Small intestine (tissue), 16 donors: Measurements from ENCODE around the gene SLC4A2. TPM values are rescaled to one million over a fixed set of nuclear protein-coding genes. Genes with fewer than 3 reads are reported as not detected.
"Not testable (repeated sequence)": the region's sequence is repeated elsewhere in the genome, so short reads cannot be mapped to it uniquely, and the experiment has no call there.

Source experiments
- DNase-seq, 2 donors: peaks; one replicate each; pipeline versions ENCODE4 v3.0.0 to v3.0.0-alpha.2; 2013
- FAIRE-seq: peaks from 2 replicates; lab custom pipeline; 2012; peaks lifted over from hg19 to GRCh38; lab: Jason Lieb, UNC
- H3K27ac ChIP-seq, 3 donors: one replicate each; pipeline ENCODE4 v1.5.1; 2013; ENCODE audit warnings: low read length in 2 of 3, mild to moderate bottlenecking in 2 of 3, control low read depth in 1 of 3, inconsistent platforms in 1 of 3, low read depth in 1 of 3, moderate library complexity in 1 of 3
- H3K27me3 ChIP-seq, 3 donors: one replicate each; pipeline ENCODE4 v1.6.1; 2013; ENCODE audit warnings: low read length in 3 of 3, inconsistent platforms in 1 of 3; ENCODE audit not compliant: control insufficient read depth in 3 of 3, insufficient read depth in 3 of 3
- H3K36me3 ChIP-seq, 3 donors: one replicate each; pipeline ENCODE4 v1.6.1; 2013; ENCODE audit warnings: low read length in 3 of 3, inconsistent platforms in 1 of 3, low read depth in 1 of 3, mild to moderate bottlenecking in 1 of 3, moderate library complexity in 1 of 3; ENCODE audit not compliant: control insufficient read depth in 3 of 3, insufficient read depth in 2 of 3
- H3K4me1 ChIP-seq, 3 donors: one replicate each; pipeline ENCODE4 v1.6.1; 2013; ENCODE audit warnings: low read length in 2 of 3, inconsistent platforms in 1 of 3, low read depth in 1 of 3, mild to moderate bottlenecking in 1 of 3, moderate library complexity in 1 of 3; ENCODE audit not compliant: control insufficient read depth in 3 of 3, insufficient read depth in 2 of 3
- H3K4me3 ChIP-seq, 3 donors: one replicate each; pipeline ENCODE4 v1.5.1; 2013; ENCODE audit warnings: low read length in 3 of 3, control low read depth in 1 of 3, inconsistent platforms in 1 of 3, low read depth in 1 of 3, mild to moderate bottlenecking in 1 of 3, moderate library complexity in 1 of 3
- H3K9me3 ChIP-seq, 2 donors: one replicate each; pipeline ENCODE4 v1.6.1; 2013; ENCODE audit warnings: low read depth in 1 of 2, low read length in 1 of 2; ENCODE audit not compliant: control insufficient read depth in 2 of 2, insufficient read depth in 1 of 2
- WGBS, 3 donors: extraction: QIAGEN DNeasy Blood & Tissue Kit; methylation state at CpG; one replicate each; pipeline ENCODE4 v1.1.7; 2013; 5-methylcytosine and 5-hydroxymethylcytosine counted together
- long read RNA-seq, 10 donors: transcript quantifications; one replicate each; lab custom pipeline, GENCODE V29; 2026
- polyA plus RNA-seq, 4 donors: library from polyadenylated mRNA; stranded (reverse) in 3 of 4; unstranded in 1 of 4; fragments of 200-250 nt in 3 of 4; fragments of 120-200 nt in 1 of 4; gene quantifications; one replicate each; pipeline versions ENCODE4 v1.2.1 to v1.2.3, GENCODE V29; 2013
- donor health status: healthy with polysubstance abuse.
- donor health status: control.
- donor health status: control.
- donor health status: Bipolar disorder and iron deficiency.
- donor health status: healthy.

The SLC4A2 gene, protein sequence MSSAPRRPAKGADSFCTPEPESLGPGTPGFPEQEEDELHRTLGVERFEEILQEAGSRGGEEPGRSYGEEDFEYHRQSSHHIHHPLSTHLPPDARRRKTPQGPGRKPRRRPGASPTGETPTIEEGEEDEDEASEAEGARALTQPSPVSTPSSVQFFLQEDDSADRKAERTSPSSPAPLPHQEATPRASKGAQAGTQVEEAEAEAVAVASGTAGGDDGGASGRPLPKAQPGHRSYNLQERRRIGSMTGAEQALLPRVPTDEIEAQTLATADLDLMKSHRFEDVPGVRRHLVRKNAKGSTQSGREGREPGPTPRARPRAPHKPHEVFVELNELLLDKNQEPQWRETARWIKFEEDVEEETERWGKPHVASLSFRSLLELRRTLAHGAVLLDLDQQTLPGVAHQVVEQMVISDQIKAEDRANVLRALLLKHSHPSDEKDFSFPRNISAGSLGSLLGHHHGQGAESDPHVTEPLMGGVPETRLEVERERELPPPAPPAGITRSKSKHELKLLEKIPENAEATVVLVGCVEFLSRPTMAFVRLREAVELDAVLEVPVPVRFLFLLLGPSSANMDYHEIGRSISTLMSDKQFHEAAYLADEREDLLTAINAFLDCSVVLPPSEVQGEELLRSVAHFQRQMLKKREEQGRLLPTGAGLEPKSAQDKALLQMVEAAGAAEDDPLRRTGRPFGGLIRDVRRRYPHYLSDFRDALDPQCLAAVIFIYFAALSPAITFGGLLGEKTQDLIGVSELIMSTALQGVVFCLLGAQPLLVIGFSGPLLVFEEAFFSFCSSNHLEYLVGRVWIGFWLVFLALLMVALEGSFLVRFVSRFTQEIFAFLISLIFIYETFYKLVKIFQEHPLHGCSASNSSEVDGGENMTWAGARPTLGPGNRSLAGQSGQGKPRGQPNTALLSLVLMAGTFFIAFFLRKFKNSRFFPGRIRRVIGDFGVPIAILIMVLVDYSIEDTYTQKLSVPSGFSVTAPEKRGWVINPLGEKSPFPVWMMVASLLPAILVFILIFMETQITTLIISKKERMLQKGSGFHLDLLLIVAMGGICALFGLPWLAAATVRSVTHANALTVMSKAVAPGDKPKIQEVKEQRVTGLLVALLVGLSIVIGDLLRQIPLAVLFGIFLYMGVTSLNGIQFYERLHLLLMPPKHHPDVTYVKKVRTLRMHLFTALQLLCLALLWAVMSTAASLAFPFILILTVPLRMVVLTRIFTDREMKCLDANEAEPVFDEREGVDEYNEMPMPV
- 100 to 1,000 TPM in 3 of 4 donors, 10 to 100 TPM in 1; 91.5 to 132 (median 103) TPM for polyA plus RNA-seq
- long read RNA-seq, donor 1, full-length matches to known transcripts = 8 of 103 reads
- long read RNA-seq, donor 1, partial matches to known transcripts = 95 of 103 reads
- long read RNA-seq, donor 1, other reads (novel, unspliced or antisense) = 0 of 103 reads
- long read RNA-seq, donor 2, full-length matches to known transcripts = 4 of 4 reads
- long read RNA-seq, donor 2, partial matches to known transcripts = 0 of 4 reads
- long read RNA-seq, donor 2, other reads (novel, unspliced or antisense) = 0 of 4 reads
- long read RNA-seq, donor 3, transcript SLC4A2-208 (2 exons, 442 nt) = major isoform, 5 of 17 reads
- long read RNA-seq, donor 3, partial matches to known transcripts = 7 of 17 reads
- long read RNA-seq, donor 3, other reads (novel, unspliced or antisense) = 0 of 17 reads
- long read RNA-seq, donor 4 = 0 reads
- long read RNA-seq, donor 5, partial matches to known transcripts = 93 of 101 reads
- long read RNA-seq, donor 5, other reads (novel, unspliced or antisense) = 5 of 101 reads
- long read RNA-seq, donor 6, full-length matches to known transcripts = 5 of 122 reads
- long read RNA-seq, donor 6, partial matches to known transcripts = 105 of 122 reads
- long read RNA-seq, donor 6, other reads (novel, unspliced or antisense) = 12 of 122 reads
- long read RNA-seq, donor 7, full-length matches to known transcripts = 11 of 17 reads
- long read RNA-seq, donor 7, partial matches to known transcripts = 6 of 17 reads
- long read RNA-seq, donor 7, other reads (novel, unspliced or antisense) = 0 of 17 reads
- long read RNA-seq, donor 8 = 0 reads
- long read RNA-seq, donor 9, partial matches to known transcripts = 0 of 2 reads
- long read RNA-seq, donor 9, other reads (novel, unspliced or antisense) = 0 of 2 reads
- long read RNA-seq, donor 10, full-length matches to known transcripts = 5 of 5 reads
- long read RNA-seq, donor 10, partial matches to known transcripts = 0 of 5 reads
- long read RNA-seq, donor 10, other reads (novel, unspliced or antisense) = 0 of 5 reads

DNA sequence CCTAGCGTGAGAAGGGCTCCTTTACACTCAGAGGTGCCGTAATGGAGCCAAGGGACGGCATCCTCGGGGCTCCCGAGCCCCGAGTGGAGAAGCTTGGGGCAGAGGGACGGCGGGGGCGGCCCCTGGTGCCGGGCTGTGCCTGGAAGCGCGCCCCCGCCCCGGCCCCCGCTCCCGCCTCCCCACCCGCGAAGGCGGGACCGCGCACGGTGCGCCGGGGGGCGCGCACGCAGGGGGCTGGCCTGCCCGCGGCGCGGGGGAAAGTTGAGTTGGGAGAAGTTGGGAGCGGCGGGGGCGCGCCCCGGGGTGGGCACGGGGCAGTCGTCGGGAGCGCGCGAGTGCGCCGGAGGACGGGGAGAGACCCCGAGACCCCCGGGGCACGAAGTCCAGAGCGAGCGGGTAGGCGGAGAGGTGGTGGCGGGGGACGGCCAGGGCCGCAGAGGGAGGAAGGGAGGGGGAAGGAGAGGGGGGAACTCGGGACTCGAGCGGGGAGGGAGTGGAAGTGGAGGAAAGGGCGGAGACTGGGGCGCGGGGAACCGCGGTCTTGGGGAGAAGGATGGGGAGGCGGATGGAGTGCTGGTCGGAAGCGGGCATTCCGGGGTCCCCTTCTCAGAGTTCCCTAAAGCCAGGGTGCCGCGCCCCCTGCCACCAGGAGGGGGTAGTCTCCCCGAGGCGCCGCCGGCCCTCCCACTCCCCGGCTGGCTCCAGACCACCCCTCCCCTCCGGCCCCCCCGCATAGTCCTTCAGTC is at the start of gene SLC4A2:
SLC4A2 (plus strand) TSS at position 223 of the 746 bp plus-strand sequence. CDS start 2,399 bp downstream, outside the sequence.
- 1% methylated on average over 47 to 75 of the region's 75 CpGs for WGBS, 3 donors
- DNase-seq = peak; percentile 68 to 94
- Histone ChIP-seq H3K27me3 (no peaks in the 10 kb centered on the region), H3K9me3 (no peaks in the 10 kb centered on the region), H3K36me3 (peaks cover 0 to 29% (median 6%) of the 10 kb centered on the region in 3 donors), H3K4me3 (peak within 1 kb of the TSS; percentile 73 to 82 (median 80)), H3K4me1 (peaks cover 0 to 48% (median 9%) of the 10 kb centered on the region in 3 donors), H3K27ac (peak within 1 kb of the TSS; percentile 91 to 99 (median 94))
- FAIRE-seq = no peak

DNA sequence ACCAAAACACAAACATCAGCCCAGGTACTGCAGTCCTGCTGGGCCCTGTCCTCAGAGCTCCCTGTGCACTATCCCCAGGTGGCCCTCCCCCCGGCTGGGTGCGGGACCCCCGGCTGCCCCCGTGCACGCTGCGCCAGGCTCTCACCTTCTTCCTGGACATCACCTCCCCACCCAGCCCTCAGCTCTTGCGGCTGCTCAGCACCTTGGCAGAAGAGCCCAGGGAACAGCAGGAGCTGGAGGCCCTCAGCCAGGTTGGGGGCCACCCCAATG is 49.4 kb upstream of the SLC4A2 start:
- Histone ChIP-seq H3K4me3 (no peak overlapping the region), H3K27ac (no peak overlapping the region), H3K4me1 (peaks cover 3 to 39% (median 7%) of the 10 kb centered on the region in 3 donors), H3K9me3 (no peaks in the 10 kb centered on the region), H3K36me3 (peaks cover 0 to 5% (median 0%) of the 10 kb centered on the region in 3 donors), H3K27me3 (no peaks in the 10 kb centered on the region)
- WGBS, 3 donors = 52 to 75% (median 66%) methylated on average over 4 to 7 of the region's 7 CpGs
- DNase-seq (no peak), FAIRE-seq (no peak)

DNA sequence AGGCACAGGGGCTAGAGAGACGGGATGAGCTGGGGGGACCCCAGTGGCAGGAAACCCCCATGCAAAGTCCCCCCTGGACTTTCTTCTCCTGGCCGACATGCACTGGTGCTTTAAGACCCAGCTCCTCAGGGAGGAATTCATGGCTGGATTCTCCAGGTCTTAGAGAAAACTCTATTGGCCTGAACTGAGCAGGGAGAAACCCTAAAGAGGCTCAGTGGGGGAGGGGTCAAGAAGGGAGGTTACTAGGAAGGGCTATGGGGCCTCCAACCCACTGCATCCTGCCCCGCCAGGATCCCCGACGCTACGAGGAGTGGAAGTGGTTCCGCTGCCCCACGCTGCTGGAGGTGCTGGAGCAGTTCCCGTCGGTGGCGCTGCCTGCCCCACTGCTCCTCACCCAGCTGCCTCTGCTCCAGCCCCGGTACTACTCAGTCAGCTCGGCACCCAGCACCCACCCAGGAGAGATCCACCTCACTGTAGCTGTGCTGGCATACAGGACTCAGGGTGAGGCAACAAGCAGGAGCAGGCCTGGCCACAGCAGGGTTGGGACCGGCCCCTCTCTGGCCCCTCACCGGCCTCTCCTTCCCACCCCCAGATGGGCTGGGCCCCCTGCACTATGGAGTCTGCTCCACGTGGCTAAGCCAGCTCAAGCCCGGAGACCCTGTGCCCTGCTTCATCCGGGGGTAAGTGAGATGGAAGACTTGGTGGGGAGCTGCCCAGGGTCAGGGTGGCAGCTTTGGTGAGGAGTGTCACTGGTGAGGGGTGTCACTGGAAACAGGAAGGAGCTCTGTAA is 48.9 kb upstream of the SLC4A2 start:
- DNase-seq (peak in 1 of 2 donors; percentile 79), FAIRE-seq (no peak)
- Histone ChIP-seq H3K27me3 (no peaks in the 10 kb centered on the region), H3K4me3 (peak overlapping the region in 1 of 3 donors; percentile 32), H3K36me3 (peaks cover 0 to 5% (median 0%) of the 10 kb centered on the region in 3 donors), H3K4me1 (peaks cover 3 to 39% (median 7%) of the 10 kb centered on the region in 3 donors), H3K27ac (peak overlapping the region in 2 of 3 donors; percentile 8 to 63), H3K9me3 (no peaks in the 10 kb centered on the region)
- WGBS, 3 donors = 41 to 76% (median 62%) methylated on average over 18 of the region's 18 CpGs

DNA sequence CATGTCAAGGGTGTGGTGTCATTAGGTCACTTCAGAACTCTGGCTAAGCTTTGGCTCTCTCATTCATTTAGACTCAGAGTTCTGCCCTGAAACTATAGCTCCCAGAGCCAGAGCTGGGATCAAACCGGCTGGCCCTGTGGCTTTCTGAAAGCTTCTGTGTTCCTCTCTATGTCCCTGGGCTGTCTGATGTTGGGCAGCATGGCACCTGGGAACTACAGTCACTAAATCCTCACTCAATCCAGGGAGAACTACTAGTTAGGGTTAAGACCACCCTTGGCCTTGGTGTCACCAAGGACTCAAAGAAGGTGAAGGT is 48.3 kb upstream of the SLC4A2 start:
- H3K9me3 ChIP-seq = no peaks in the 10 kb centered on the region
- peak overlapping the region in 1 of 3 donors; percentile 32 for H3K4me3 ChIP-seq
- H3K4me1 ChIP-seq = peaks cover 3 to 39% (median 7%) of the 10 kb centered on the region in 3 donors
- 64 to 76% (median 66%) methylated on average over 1 of the region's 1 CpG for WGBS, 3 donors
- peaks cover 0 to 5% (median 0%) of the 10 kb centered on the region in 3 donors for H3K36me3 ChIP-seq
- FAIRE-seq (no peak), DNase-seq (no peak)
- peak overlapping the region in 2 of 3 donors; percentile 33 to 63 for H3K27ac ChIP-seq
- no peaks in the 10 kb centered on the region for H3K27me3 ChIP-seq

DNA sequence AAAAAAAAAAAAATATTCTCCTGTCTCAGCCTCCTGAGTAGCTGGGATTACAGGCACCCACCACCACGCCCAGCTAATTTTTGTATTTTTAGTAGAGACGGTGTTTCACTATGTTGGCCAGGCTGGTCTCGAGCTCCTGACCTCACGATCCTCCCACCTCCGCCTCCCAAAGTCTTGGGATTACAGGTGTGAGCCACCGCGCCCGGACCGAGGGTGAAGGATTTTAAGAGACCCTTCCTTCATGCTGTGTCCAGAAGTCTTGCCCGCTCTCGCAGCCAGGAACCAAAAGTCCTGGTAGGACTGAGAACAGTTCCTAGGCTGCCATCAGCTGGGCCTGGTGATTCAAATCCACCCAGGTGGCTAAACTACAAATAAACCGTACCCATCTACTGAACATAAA is 47.8 kb upstream of the SLC4A2 start:
- H3K27me3 ChIP-seq, H3K4me3 ChIP-seq, H3K9me3 ChIP-seq, H3K36me3 ChIP-seq, DNase-seq, FAIRE-seq: not testable (repeated sequence)
- peak overlapping the region in 2 of 3 donors; percentile 22 to 81 for H3K27ac ChIP-seq
- WGBS, 3 donors = 84 to 87% (median 84%) methylated on average over 12 of the region's 12 CpGs
- peaks cover 3 to 39% (median 7%) of the 10 kb centered on the region in 3 donors for H3K4me1 ChIP-seq

DNA sequence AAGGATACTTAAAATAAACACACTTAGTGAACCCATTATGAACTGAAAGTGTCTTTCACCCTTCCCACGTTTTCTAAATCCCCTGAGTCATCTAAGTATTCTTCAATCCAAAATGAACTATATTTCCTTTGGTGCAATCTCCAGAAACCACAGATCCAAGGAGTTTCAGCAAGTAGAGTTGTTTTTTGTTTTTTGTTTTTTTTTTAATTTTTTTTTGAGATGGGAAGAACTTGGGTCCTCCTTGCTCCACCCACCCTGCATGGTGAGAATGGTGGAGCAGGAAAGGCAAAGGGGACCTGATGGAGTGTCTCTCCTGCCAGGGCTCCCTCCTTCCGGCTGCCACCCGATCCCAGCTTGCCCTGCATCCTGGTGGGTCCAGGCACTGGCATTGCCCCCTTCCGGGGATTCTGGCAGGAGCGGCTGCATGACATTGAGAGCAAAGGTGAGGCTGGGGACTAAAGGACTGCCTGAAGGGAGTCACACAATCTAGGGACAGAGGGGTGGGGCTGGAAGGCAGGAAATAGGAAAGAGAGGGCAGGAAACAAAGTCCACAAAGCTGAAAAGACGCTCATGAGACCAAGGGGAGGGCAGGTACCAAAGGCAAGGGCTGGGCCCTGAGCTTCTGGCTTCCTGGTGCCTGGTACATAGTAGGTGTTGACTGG is 47.2 kb upstream of the SLC4A2 start:
- WGBS, 3 donors = 17 to 52% (median 29%) methylated on average over 6 of the region's 6 CpGs
- DNase-seq (peak; percentile 91 to 97), FAIRE-seq (no peak)
- Histone ChIP-seq H3K27me3 (peaks cover 0 to 3% (median 0%) of the 10 kb centered on the region in 3 donors), H3K36me3 (peaks cover 0 to 5% (median 0%) of the 10 kb centered on the region in 3 donors), H3K27ac (peak overlapping the region; percentile 27 to 83 (median 81)), H3K9me3 (no peaks in the 10 kb centered on the region), H3K4me1 (peaks cover 3 to 39% (median 7%) of the 10 kb centered on the region in 3 donors), H3K4me3 (no peak overlapping the region)
